Putamen (tissue), 1 donor: ENCODE measurements around the gene NOTUM.

Experiments
- DNase-seq: peaks from one replicate; pipeline ENCODE4 v3.0.0-alpha.2; 2016; ENCODE audit warnings: low spot score

Gene NOTUM

DNA sequence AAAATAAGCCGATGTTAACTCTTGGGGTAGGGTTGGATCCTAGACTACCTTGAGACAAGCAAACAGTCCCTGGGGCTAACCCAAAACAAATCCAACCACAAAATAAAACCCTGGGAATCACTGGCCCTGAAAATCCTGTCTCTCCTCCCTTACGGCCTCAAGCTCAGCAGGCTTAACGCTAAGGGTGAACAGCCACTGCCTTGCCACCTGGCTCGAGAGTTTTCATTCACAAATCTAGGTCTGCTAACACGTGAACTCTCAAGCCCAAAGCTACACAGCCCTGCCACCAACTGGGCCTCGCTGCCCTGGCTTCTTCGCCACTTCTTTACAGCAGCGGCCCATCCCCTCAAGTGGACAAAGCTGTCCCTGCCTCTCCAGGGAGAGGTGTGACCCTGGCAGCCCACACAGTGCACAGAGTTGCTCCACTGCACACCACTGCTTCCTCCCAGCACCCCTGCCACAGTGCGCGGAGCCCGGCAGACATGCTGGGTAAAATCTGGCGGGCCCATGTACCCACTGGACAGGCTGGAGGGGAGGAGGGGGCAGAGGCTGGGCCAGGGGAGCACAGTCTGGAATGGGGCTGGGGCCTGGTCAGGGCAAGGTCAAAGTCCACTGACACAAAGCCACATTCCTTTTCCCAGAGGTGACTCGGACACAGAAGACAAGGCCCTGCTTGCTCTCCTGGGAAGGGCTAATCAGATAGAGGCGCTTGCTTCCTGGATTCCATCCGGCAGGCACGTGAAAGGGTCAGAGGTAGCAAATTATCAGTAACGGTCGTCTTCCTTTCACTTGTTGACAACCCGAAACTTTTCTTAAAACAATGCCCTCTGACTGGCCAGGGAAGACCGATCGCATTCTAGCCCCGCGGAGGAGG lies 50.8 kb downstream of the NOTUM start:
- no peak for DNase-seq

DNA sequence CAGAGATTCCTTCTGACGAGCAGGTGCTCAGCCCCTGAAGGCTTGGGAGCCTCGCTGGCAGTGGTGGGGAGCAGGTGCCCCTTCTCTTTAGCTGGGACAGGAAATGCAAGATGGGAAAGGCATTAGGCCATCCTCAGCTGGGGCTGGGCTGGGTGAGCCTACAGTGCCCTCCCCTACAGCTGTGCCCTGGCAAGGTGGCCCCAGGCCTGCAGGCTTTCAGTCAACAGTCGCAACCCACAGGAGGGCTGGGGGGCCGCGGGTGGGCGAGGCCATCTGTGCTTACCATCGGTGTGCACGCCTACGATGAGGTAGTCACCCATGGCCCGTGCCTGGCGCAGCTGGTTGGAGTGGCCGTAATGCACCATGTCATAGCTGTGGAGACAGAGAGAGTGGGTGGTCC lies 51.8 kb downstream of the NOTUM start:
- no peak for DNase-seq

DNA sequence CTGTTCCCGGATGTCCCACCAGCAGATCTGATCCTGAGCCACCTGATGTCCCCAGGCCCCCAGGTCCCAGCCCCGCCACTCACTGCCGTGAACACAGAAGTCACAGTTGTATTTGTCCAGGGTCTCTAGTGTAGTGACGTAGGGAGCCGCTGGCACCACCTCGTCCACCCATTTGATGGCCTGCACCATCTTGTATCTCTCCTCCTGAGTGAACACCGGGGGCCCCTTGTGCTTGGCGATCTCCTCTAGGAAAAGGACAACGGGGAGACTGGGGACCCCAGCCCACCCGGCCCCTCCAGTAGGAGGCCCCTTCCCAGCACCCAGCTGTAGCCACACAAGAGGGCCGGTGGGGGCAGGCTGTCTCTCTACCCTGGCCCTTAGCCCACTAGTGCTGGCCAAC lies 52.2 kb downstream of the NOTUM start:
- DNase-seq: no peak

DNA sequence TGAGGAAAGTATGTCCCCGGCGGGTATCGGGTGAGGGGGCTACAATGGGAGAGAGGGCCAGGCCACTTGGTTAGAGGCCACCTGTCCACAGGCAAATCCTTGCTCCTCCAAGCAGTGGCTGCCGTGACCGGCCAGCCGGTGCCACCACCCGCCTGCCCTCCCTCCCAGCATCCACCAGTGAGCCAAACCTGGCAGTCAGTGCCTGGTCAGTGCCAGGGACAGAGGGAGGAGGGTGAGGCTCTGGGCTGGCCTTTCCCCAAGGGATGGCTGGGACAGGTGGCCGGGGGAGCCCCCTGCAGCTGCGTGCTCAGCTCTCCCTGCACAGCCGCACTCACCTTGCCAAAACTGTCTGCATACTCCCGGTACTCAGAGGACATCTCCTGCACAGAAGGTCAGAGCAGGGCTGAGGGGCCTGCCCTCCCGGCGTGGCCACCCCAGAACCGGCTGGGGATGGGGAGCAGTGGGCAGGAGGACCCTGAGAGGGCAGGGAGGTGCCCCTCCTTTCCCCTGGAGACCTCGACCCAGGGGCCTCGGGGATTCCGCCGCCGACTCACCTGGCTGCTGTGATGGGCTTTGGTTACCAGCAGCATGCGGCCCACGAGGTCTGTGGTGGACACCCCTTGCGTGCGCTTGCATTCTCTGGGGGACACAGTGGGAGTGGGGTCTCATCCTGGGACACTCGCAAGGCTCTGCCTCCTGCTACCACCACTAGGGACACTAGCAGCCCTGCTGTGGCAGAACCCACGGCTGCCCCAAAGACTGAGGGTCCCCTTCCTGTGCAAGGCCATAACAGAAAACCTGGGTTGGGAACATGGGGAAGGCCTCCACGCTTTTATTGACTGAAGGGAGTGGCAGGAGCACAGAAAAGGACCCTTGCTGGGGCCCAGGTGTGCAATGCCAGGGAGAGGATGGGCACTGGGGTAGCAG lies 53.5 kb downstream of the NOTUM start:
- DNase-seq: no peak

DNA sequence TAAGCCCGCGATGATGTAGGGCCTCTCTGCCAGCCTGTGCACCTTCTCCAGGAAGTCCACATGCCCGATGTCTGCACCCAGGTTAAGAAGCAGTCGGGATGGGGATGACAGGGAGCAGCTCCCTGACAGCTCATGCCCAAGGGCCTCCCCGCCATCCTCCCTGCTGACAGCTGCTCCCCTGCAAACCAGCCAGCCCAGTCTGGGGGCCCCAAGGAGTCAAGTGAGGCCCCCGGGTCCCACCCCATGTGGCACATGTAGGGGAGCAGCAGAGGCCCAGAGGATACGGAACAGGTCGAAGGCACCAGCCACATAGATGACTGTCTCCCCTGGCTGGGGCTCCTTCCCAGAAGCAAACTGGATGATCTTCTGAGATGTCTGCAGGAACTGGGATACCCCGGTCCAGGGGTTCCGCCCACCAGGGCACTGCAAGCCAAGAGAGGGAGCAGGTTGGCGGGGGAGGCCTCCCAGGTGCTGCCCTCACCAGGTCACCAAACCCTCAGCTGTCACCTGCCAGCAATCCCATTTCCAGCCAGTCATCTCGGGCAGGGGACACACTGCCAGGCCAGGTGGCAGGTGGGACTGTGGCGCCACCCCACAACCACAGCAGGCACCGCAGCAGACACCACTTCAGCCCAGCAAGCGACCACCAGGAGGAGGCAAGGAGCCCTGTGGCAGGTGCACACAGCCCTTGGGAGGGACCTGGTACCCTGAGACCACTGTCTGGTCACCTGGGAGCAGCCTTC lies 54.3 kb downstream of the NOTUM start:
- no peak for DNase-seq

DNA sequence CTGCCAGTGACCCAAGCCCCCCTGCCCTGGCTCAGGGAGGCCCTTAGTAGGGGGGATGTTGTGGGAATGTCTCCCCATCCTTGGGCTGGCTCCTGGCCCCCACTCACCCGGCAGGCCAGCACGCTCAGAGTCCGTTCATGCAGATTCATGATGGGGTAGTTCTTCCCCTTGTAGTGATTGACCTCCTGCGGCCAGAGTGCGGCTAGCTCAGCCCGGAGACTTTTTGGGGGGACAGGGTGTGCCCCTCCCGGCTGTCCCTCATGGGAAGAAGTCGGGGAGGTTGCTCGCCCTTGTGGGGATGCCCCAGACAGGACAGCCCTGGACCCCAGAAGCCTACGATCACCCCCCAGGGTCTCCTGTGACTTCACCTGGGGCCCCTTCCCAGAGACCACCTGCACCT lies 55.0 kb downstream of the NOTUM start:
- DNase-seq: no peak

DNA sequence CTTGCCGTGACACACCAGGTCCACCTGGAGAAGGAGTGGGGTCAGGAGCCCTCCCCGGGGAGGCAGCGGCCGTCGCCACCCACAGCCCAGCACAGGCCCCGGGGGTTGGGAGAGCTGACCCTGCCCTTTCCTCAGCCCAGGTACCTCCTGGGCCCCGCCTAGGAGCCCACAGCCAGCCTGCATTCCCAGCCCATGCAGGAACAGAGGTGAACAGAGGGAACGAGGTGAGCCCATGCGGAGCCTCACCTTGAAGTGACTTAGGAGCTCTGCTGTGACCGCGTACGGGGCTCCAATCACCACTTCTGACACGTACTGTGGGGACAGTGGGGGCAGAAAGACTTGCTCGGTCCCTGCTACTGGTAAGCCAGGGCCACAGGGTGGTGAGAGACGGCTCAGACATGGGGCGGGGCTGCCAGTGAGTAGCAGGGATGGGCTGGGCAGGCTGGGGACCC lies 55.5 kb downstream of the NOTUM start:
- DNase-seq: no peak

DNA sequence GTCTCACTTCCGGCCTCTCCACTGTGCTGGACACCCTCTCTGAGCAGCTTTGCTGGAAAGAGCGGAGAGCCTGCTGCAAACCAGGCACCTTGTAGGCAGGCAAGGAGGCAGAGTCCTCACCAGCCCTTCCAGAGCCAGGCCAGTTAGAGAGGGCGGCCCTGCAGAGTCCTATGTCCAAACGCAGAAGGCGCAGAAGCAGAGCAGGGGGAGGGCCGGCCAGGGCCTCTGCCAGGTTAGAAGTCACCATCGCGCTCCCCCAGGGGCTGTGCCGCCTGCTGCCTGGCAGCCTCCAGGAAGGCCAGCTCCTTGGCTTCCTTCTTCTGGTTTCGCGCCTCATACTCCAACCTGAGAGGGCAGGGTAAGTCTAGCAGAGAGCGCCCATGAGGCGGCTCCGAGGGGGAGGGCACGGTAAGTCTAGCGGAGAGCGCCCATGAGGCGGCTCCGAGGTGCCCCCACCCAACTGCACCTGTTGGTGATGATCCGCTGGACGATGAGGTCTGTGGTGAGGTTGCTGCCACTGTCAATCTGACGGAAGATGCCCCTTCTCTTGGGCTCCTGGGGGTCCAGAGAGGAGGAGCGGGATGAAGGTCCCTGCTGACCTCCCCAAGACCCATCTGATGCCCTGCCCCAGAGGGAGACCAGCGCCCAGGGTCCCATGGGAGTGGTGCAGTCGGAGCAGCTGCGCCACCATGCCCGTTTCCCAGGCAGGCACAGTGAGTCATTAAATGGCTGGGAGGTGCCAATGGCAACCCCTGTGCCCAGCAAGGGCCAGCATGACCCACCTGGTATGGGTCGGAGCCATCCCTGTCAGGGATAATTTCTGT lies 56.2 kb downstream of the NOTUM start:
- no peak for DNase-seq

DNA sequence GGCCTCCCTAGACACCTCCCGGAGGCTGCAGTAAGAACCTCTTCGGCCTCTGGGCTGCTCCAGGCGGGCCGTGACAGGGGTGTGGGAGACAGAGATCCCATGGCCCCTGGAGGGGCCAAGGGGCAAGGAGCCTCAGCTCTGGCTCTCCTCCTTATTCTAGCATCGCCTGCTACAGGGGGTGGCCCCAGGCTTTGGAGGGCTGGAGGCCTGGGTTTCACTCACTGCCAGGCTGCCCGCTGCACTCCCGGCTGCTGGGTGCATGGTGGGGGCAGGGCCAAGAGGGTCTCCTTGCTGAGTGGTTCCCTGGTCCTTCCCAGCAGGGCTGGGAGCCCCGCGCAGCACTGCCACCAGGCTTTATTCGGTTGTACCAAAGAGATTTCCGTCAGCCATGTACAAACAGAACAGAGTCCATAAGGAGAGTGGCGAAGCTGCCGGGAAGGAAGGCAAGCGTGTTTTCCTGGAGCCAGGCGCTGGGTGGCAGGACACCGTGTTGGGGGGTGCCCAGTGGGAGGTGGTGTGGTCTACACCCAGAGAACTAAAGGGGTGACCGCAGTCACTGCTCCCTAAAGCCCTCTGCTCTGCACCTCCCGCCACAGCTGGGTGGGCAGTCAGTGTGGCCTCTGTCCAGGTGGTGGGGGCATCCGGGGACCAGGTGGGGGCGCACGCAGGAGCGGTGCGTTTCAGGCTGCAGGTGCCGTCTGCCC lies 56.9 kb downstream of the NOTUM start:
- DNase-seq: no peak

DNA sequence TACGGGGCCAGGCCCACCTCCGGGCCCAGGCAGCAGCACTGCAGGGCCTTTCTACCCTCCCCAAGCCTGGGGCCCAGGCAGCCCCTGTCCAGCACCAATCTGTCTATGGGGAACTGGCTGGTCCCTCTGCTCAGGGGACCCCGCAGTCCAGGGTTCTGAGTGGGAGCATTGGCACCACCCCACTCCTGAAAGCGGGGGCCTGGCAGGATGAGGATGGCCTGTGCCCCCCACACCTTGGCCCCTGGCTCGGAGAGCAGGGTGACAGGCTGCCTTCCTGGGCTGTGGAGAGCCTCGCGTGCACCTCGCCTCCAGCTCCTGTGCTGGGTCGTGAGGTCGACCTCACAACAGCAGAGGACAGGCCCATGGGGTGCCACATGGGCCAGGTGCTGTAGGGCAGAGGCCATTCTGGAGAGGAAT lies 57.6 kb downstream of the NOTUM start:
- DNase-seq: no peak

DNA sequence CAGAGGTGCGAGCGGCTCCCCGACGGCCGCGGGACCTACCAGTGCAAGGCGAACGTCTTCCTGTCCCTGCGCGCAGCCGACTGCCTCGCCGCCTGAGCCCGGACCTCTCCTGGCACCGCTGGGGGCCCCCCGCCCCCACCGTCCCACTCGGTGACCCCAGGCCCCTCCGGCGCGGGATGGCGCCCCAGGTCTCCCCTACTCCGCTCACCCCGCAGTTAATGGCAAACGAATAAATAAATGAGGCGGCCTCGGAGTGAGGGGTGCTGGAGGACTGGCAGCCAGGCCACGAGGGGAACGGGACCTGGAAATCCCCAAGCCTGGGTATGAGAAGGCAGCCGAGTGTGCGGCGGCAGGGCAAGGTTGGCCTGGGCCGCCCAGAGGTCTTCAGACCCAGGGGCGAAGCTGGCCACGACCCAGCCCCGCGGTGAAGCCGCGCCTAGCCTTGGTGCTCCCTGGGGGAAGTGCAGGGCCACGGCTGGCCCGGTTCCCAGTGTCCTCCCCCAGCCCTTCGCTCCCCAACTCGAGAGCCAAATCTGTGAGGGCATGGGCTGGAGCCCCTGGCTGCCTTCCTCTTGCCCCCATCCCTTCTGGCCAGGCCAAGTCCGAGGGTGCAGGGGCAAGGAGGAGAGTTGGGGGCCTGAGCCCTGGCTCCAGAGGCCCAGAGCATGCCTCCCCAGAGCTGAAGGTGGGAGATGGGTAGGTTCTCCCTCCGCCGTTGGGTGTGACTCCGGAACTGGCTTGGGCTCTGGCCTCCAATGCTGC lies 58.2 kb downstream of the NOTUM start:
- no peak for DNase-seq
